H9 (cell line): Measurements from ENCODE around the gene EDC3. TPM values are rescaled to one million over a fixed set of nuclear protein-coding genes. Genes with fewer than 3 reads are reported as not detected.

ENCODE experiments used
- DNase-seq: peaks from one replicate; pipeline ENCODE4 v3.0.0-alpha.2; 2017
- H2AFZ ChIP-seq: one replicate; pipeline ENCODE4 v1.6.1; 2013; ENCODE audit warnings: mild to moderate bottlenecking, low read length, control low read depth, moderate library complexity
- H2AK5ac ChIP-seq: 2 replicates; pipeline ENCODE4 v1.6.1; 2013; ENCODE audit warnings: low read length, control low read depth, mixed read lengths; ENCODE audit not compliant: insufficient read length
- H2BK120ac ChIP-seq: one replicate; pipeline ENCODE4 v1.6.1; 2013; ENCODE audit warnings: low read depth, mild to moderate bottlenecking, low read length, control low read depth, inconsistent platforms; ENCODE audit not compliant: poor library complexity, severe bottlenecking
- H2BK12ac ChIP-seq: 2 replicates; pipeline ENCODE4 v1.6.1; 2013; ENCODE audit warnings: low read length, control low read depth, mixed read lengths, low read depth; ENCODE audit not compliant: insufficient read length
- H2BK15ac ChIP-seq: 2 replicates; pipeline ENCODE4 v1.6.1; 2013; ENCODE audit warnings: low read depth, low read length, control low read depth
- H2BK20ac ChIP-seq: one replicate; pipeline ENCODE4 v1.6.1; 2013; ENCODE audit warnings: low read depth, mild to moderate bottlenecking, low read length, control low read depth, inconsistent platforms; ENCODE audit not compliant: poor library complexity, severe bottlenecking
- H2BK5ac ChIP-seq: 2 replicates; pipeline ENCODE4 v1.6.1; 2013; ENCODE audit warnings: low read length, control low read depth, mixed read lengths; ENCODE audit not compliant: insufficient read length
- H3K14ac ChIP-seq: 2 replicates; pipeline ENCODE4 v1.6.1; 2013; ENCODE audit warnings: low read length, control low read depth; ENCODE audit not compliant: insufficient read depth
- H3K18ac ChIP-seq: 2 replicates; pipeline ENCODE4 v1.6.1; 2013; ENCODE audit warnings: low read depth, mild to moderate bottlenecking, mixed read lengths, low read length, control low read depth; ENCODE audit not compliant: insufficient read length
- H3K23ac ChIP-seq: 2 replicates; pipeline ENCODE4 v1.6.1; 2013; ENCODE audit warnings: low read length, control low read depth, mixed read lengths, low read depth; ENCODE audit not compliant: insufficient read length
- H3K23me2 ChIP-seq: 2 replicates; pipeline ENCODE4 v1.6.1; 2013; ENCODE audit warnings: low read depth, mild to moderate bottlenecking, mixed read lengths, low read length, control low read depth; ENCODE audit not compliant: insufficient read length, poor library complexity, severe bottlenecking
- H3K27ac ChIP-seq: 2 replicates; pipeline ENCODE4 v1.5.1; 2013; ENCODE audit warnings: low read length, control low read depth, mixed read lengths, low read depth; ENCODE audit not compliant: insufficient read length
- H3K27me3 ChIP-seq: 2 replicates; pipeline ENCODE4 v1.6.1; 2013; ENCODE audit warnings: low read length, control low read depth, inconsistent platforms; ENCODE audit not compliant: insufficient read depth
- H3K4ac ChIP-seq: 2 replicates; pipeline ENCODE4 v1.6.1; 2013; ENCODE audit warnings: low read depth, mild to moderate bottlenecking, control low read depth, inconsistent platforms, low read length, moderate library complexity
- H3K4me1 ChIP-seq: 2 replicates; pipeline ENCODE4 v1.6.1; 2013; ENCODE audit warnings: low read length, control low read depth, inconsistent platforms; ENCODE audit not compliant: insufficient read depth
- H3K4me2 ChIP-seq: 2 replicates; pipeline ENCODE4 v1.6.1; 2013; ENCODE audit warnings: low read length, control low read depth, mixed read lengths; ENCODE audit not compliant: insufficient read length, insufficient read depth
- H3K56ac ChIP-seq: 2 replicates; pipeline ENCODE4 v1.6.1; 2013; ENCODE audit warnings: low read depth, mild to moderate bottlenecking, mixed read lengths, low read length, control low read depth; ENCODE audit not compliant: insufficient read length
- H3K79me1 ChIP-seq: 2 replicates; pipeline ENCODE4 v1.6.1; 2013; ENCODE audit warnings: low read depth, mild to moderate bottlenecking, moderate library complexity, low read length, control low read depth, inconsistent platforms; ENCODE audit not compliant: insufficient read depth, poor library complexity, severe bottlenecking
- H3K79me2 ChIP-seq: 2 replicates; pipeline ENCODE4 v1.6.1; 2013; ENCODE audit warnings: low read length, control low read depth, inconsistent platforms; ENCODE audit not compliant: insufficient read depth
- H3K9ac ChIP-seq: 2 replicates; pipeline ENCODE4 v1.6.1; 2013; ENCODE audit warnings: low read length, control low read depth, mixed read lengths; ENCODE audit not compliant: insufficient read length; ENCODE audit errors: extremely low read depth
- H3K9me3 ChIP-seq: one replicate; pipeline ENCODE4 v1.6.1; 2013; ENCODE audit warnings: low read depth, low read length, inconsistent platforms; ENCODE audit not compliant: control insufficient read depth
- H3T11ph ChIP-seq: one replicate; pipeline ENCODE4 v1.6.1; 2013; ENCODE audit warnings: mild to moderate bottlenecking, low read length, control low read depth, inconsistent platforms
- H4K20me1 ChIP-seq: one replicate; pipeline ENCODE4 v1.6.1; 2013; ENCODE audit not compliant: control insufficient read depth, insufficient read length, insufficient read depth
- H4K5ac ChIP-seq: 2 replicates; pipeline ENCODE4 v1.6.1; 2013; ENCODE audit warnings: low read depth, mild to moderate bottlenecking, mixed read lengths, low read length, control low read depth; ENCODE audit not compliant: insufficient read length
- H4K8ac ChIP-seq: replicated peaks from 2 replicates; pipeline ENCODE4 v1.6.1; 2013; ENCODE audit warnings: low read length, control low read depth, mixed read lengths, low read depth; ENCODE audit not compliant: insufficient read length
- H4K91ac ChIP-seq: 2 replicates; pipeline ENCODE4 v1.6.1; 2013; ENCODE audit warnings: low read depth, mild to moderate bottlenecking, moderate library complexity, mixed read lengths, low read length, control low read depth; ENCODE audit not compliant: insufficient read length
- H3K27ac Mint-ChIP-seq, 3 experiments: 2 replicates in 2 of 3; 3 replicates in 1 of 3; pipeline ENCODE4 v1.8.0; 2020 to 2021; ENCODE audit warnings: mixed read lengths in 3 of 3, mild to moderate bottlenecking in 1 of 3, moderate library complexity in 1 of 3
- H3K27me3 Mint-ChIP-seq: 2 replicates; pipeline ENCODE4 v1.8.0; 2021; ENCODE audit warnings: low read depth, mild to moderate bottlenecking, moderate library complexity, mixed read lengths
- H3K36me3 Mint-ChIP-seq, 3 experiments: 2 replicates in 2 of 3; 3 replicates in 1 of 3; pipeline ENCODE4 v1.8.0; 2020 to 2021; ENCODE audit warnings: low read depth in 3 of 3, mixed read lengths in 3 of 3; ENCODE audit not compliant: insufficient read depth in 1 of 3
- H3K4me1 Mint-ChIP-seq, 2 experiments: 2 replicates each; pipeline ENCODE4 v1.8.0; 2020; ENCODE audit warnings: mixed read lengths in 2 of 2
- H3K4me3 Mint-ChIP-seq, 2 experiments: 2 replicates in 1 of 2; 3 replicates in 1 of 2; pipeline ENCODE4 v1.8.0; 2020 to 2021; ENCODE audit warnings: mild to moderate bottlenecking in 2 of 2, mixed read lengths in 2 of 2, moderate library complexity in 1 of 2
- H3K9me3 Mint-ChIP-seq, 2 experiments: 2 replicates in 1 of 2; 3 replicates in 1 of 2; pipeline ENCODE4 v1.8.0; 2020; ENCODE audit warnings: mild to moderate bottlenecking in 2 of 2, mixed read lengths in 2 of 2, moderate library complexity in 1 of 2
- CTCF ChIP-seq: fragments of 200-600 bp; sonication (generic); conservative IDR thresholded peaks from 3 replicates; pipeline ENCODE4 v1.8.0; 2021; ENCODE audit warnings: antibody characterized with exemption, mild to moderate bottlenecking
- WGBS: extraction: QIAGEN DNeasy Blood & Tissue Kit; methylation state at CpG from one replicate; pipeline ENCODE4 v1.1.7; 2013; ENCODE audit warnings: missing lambda C conversion rate, low lambda C conversion rate, mixed read lengths; ENCODE audit not compliant: insufficient read length; ENCODE audit errors: extremely low coverage; 5-methylcytosine and 5-hydroxymethylcytosine counted together
- total RNA-seq: library from RNA; stranded (reverse); gene quantifications from 2 replicates; pipeline ENCODE4 v1.2.1, GENCODE V29; 2021

EDC3 gene
- total RNA-seq, 1 experiment from 2014 or later = 60.5 TPM

GRCh38 chr15:74613089-74613952 is 82.5 kb downstream of the EDC3 start:
- H2AFZ ChIP-seq = no peak overlapping the region
- no peaks in the 10 kb centered on the region for H3K9me3 ChIP-seq
- H3K56ac ChIP-seq = no peak overlapping the region
- no peak overlapping the region for H4K5ac ChIP-seq
- H2BK15ac ChIP-seq = no peak overlapping the region
- no peak overlapping the region for H3K18ac ChIP-seq
- TF ChIP-seq CTCF = no peak
- Mint-ChIP-seq H3K27ac (peak overlapping the region in 1 of 3 experiments; percentile 44; a peak in 1 of 7 replicates), H3K4me1 (peaks cover 19 to 22% of the 10 kb centered on the region in 2 experiments), H3K27me3 (peaks cover 20% of the 10 kb centered on the region), H3K36me3 (no peaks in the 10 kb centered on the region; a peak in 1 of 7 replicates), H3K9me3 (no peaks in the 10 kb centered on the region), H3K4me3 (peak overlapping the region; percentile 60 to 77; a peak in 3 of 5 replicates)
- H3T11ph ChIP-seq = no peak overlapping the region
- no peak overlapping the region for H2BK5ac ChIP-seq
- no peaks in the 10 kb centered on the region for H4K20me1 ChIP-seq
- H3K23ac ChIP-seq = no peak overlapping the region
- no peak for DNase-seq
- H3K9ac ChIP-seq = no peak overlapping the region
- no peak overlapping the region for H3K4me2 ChIP-seq
- H3K4ac ChIP-seq = no peak overlapping the region
- H3K27me3 ChIP-seq = no peaks in the 10 kb centered on the region; the same call in 1 of the 2 replicates
- no peak overlapping the region for H3K14ac ChIP-seq
- no peak overlapping the region for H2BK20ac ChIP-seq
- no peaks in the 10 kb centered on the region for H3K4me1 ChIP-seq
- H2BK12ac ChIP-seq = no peak overlapping the region
- no peak overlapping the region for H4K91ac ChIP-seq
- H3K23me2 ChIP-seq = peaks cover 16% of the 10 kb centered on the region
- no peak overlapping the region for H4K8ac ChIP-seq
- no peak overlapping the region for H2BK120ac ChIP-seq
- H3K27ac ChIP-seq = no peak overlapping the region
- H3K79me1 ChIP-seq = peaks cover 9% of the 10 kb centered on the region
- peaks cover 24% of the 10 kb centered on the region; the same call in 1 of the 2 replicates for H3K79me2 ChIP-seq
- no CpG with 5 or more reads among the region's 6 CpGs for WGBS
- H2AK5ac ChIP-seq = no peak overlapping the region
